OCI-LY7 (cell line): Measurements from ENCODE around the gene SNN. TPM values are rescaled to one million over a fixed set of nuclear protein-coding genes. Genes with fewer than 3 reads are reported as not detected.

Source experiments
- BruUV-seq: library from RNA; stranded (reverse); fragments of 400-500 nt; replicated peaks from 2 replicates; lab custom pipeline; 2021; lab: Mats Ljungman, UMichigan
- CTCF ChIA-PET: fragments of 300-600 bp; sonication (Branson Sonifier 250); formaldehyde crosslinking; loops from one replicate; lab custom pipeline; 2022; ENCODE audit warnings: antibody characterized with exemption; ENCODE audit not compliant: unreplicated experiment; lab: Charles Lee
- POLR2A ChIA-PET: fragments of 300-600 bp; sonication (Branson Sonifier 250); formaldehyde crosslinking; loops from one replicate; lab custom pipeline; 2022; ENCODE audit warnings: antibody characterized with exemption; lab: Charles Lee
- DNase-seq: peaks from one replicate; pipeline ENCODE4 v3.0.0-alpha.2; 2015; ENCODE audit warnings: low spot score
- H2AFZ ChIP-seq: fragments of 200-600 bp; sonication (generic), shearing (Covaris generic); 2 replicates; pipeline ENCODE4 v1.6.1; 2014; ENCODE audit warnings: mild to moderate bottlenecking, antibody characterized with exemption, low read length, moderate library complexity
- H3K27ac ChIP-seq: fragments of 200-600 bp; sonication (generic); 2 replicates; pipeline ENCODE4 v1.5.1; 2014; ENCODE audit warnings: mixed run types, low read depth, mild to moderate bottlenecking, moderate library complexity, low read length, inconsistent platforms; ENCODE audit not compliant: poor library complexity, severe bottlenecking
- H3K36me3 ChIP-seq: fragments of 200-600 bp; sonication (generic); 2 replicates; pipeline ENCODE4 v1.6.1; 2014; ENCODE audit warnings: mild to moderate bottlenecking, antibody characterized with exemption, low read length, moderate library complexity, mixed read lengths; ENCODE audit not compliant: insufficient read depth
- H3K4me1 ChIP-seq: fragments of 200-600 bp; sonication (generic); 2 replicates; pipeline ENCODE4 v1.5.1; 2014; ENCODE audit warnings: mild to moderate bottlenecking, low read length; ENCODE audit not compliant: insufficient read depth, poor library complexity, severe bottlenecking
- H3K4me2 ChIP-seq: fragments of 200-600 bp; sonication (generic); 2 replicates; pipeline ENCODE4 v1.6.1; 2014; ENCODE audit warnings: mild to moderate bottlenecking, low read length
- H3K4me3 ChIP-seq: fragments of 200-600 bp; sonication (generic); 2 replicates; pipeline ENCODE4 v1.5.1; 2014; ENCODE audit warnings: mild to moderate bottlenecking, low read depth, low read length; ENCODE audit not compliant: poor library complexity, severe bottlenecking
- H3K79me2 ChIP-seq: fragments of 200-600 bp; sonication (generic); 2 replicates; pipeline ENCODE4 v1.6.1; 2016; ENCODE audit warnings: low read depth, mild to moderate bottlenecking, low read length, moderate library complexity, mixed read lengths; ENCODE audit not compliant: insufficient read depth
- H3K9me2 ChIP-seq: fragments of 200-600 bp; sonication (generic); 2 replicates; pipeline ENCODE4 v1.6.1; 2016; ENCODE audit warnings: mild to moderate bottlenecking, low read length, mixed read lengths; ENCODE audit not compliant: insufficient read depth
- H3K9me3 ChIP-seq: fragments of 200-600 bp; sonication (generic); 2 replicates; pipeline ENCODE4 v1.6.1; 2014; ENCODE audit warnings: mild to moderate bottlenecking, mixed run types, low read length, mixed read lengths
- H4K20me1 ChIP-seq: fragments of 200-600 bp; sonication (generic); 2 replicates; pipeline ENCODE4 v1.6.1; 2014; ENCODE audit warnings: mild to moderate bottlenecking, antibody characterized with exemption, low read length, moderate library complexity, mixed read lengths; ENCODE audit not compliant: insufficient read depth
- EZH2phosphoT487 ChIP-seq: fragments of 200-600 bp; sonication (generic); IDR thresholded peaks from 2 replicates; pipeline ENCODE4 v1.6.1; 2018; ENCODE audit warnings: low read depth, borderline replicate concordance, mild to moderate bottlenecking, mixed run types, antibody characterized with exemption, low read length, moderate library complexity, mixed read lengths
- intact Hi-C: fragments of 100-400 bp; cut with micrococcal nuclease; formaldehyde crosslinking; loops from one replicate; pipeline ENCODE4 v1.10.0; 2022; ENCODE audit not compliant: unreplicated experiment
- total RNA-seq, 2 experiments: library from RNA; depleted of rRNA in 1 of 2; stranded (reverse); fragments of >200 nt in 1 of 2; shearing (Covaris generic) in 1 of 2; gene quantifications; 2 replicates each; pipeline ENCODE4 v1.2.3, GENCODE V29; 2014 to 2022
- TF ChIP-seq, protein P1 (sequence below): fragments of 200-600 bp; sonication (generic); conservative IDR thresholded peaks from 2 replicates; pipeline ENCODE4 v1.5.1; 2014; ENCODE audit warnings: mild to moderate bottlenecking, antibody characterized with exemption, low read length, moderate library complexity, mixed read lengths

Gene SNN
- total RNA-seq, 2 experiments from 2014 or later = 27.8 to 31.8 TPM

DNA sequence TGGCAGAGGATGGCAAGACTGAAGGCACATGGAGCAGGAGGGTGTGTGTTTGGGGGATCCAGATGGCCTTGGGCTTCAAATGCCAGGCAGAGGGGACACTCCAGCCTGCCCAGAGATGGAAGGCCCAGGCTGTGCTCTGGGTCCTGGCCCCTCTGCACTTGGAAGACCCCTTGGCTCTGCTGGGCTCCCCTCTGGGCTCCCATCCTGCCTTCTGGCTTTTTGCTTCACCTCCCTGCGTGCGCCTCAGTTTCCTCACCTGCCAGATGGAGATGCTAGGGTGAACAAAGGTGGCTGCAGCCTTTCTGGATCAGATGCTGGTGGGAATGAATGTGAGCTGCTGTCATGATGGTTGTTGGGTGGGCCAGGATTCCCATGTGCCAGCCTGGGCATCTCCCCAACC lies 3.0 kb downstream of the SNN start:
- CTCF ChIA-PET = no interaction called here
- Histone ChIP-seq H3K27ac (peak overlapping the region; percentile 58), H2AFZ (no peak overlapping the region), H3K9me3 (no peaks in the 10 kb centered on the region), H3K4me1 (peaks cover 85% of the 10 kb centered on the region), H3K4me2 (peak overlapping the region; percentile 93), H3K36me3 (peaks cover 13% of the 10 kb centered on the region; the same call in 1 of the 2 replicates), H3K4me3 (peak overlapping the region; percentile 87), H3K9me2 (no peaks in the 10 kb centered on the region), H4K20me1 (peaks cover 5% of the 10 kb centered on the region; the same call in 1 of the 2 replicates), H3K79me2 (peaks cover 51% of the 10 kb centered on the region)
- no TSS peak for BruUV-seq
- POLR2A ChIA-PET = interaction anchor here (0.6 to 1.2 kb wide), 2 partner anchors 17 to 593 kb away, joined by 3 read pairs; no protein-coding TSS in a partner anchor
- TF ChIP-seq EZH2phosphoT487 = no peak
- TF ChIP-seq, protein P1, sequence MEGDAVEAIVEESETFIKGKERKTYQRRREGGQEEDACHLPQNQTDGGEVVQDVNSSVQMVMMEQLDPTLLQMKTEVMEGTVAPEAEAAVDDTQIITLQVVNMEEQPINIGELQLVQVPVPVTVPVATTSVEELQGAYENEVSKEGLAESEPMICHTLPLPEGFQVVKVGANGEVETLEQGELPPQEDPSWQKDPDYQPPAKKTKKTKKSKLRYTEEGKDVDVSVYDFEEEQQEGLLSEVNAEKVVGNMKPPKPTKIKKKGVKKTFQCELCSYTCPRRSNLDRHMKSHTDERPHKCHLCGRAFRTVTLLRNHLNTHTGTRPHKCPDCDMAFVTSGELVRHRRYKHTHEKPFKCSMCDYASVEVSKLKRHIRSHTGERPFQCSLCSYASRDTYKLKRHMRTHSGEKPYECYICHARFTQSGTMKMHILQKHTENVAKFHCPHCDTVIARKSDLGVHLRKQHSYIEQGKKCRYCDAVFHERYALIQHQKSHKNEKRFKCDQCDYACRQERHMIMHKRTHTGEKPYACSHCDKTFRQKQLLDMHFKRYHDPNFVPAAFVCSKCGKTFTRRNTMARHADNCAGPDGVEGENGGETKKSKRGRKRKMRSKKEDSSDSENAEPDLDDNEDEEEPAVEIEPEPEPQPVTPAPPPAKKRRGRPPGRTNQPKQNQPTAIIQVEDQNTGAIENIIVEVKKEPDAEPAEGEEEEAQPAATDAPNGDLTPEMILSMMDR = no peak
- no peak for DNase-seq
- intact Hi-C loops = no loop called here

DNA sequence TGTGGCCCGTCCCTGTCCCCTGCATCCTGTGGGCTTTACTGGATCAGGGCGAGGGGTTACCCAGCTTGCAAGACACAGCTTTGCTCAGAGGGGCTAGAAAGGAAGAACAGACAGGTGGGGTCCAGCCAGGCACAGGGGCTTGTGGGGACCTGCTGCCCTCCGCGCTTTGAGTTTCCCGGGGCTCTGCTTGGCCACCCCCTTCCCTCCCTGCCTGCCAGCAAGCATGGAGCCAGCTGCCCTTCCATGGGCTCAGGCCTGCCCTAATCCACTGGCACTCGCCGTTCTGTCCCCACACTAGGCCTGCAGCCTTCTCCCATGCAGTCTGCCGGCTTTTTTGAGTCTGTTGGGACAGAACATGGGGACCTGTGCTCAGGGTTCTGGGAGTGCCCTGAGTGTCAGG lies 3.4 kb downstream of the SNN start:
- intact Hi-C loops = no loop called here
- Histone ChIP-seq H3K4me3 (peak overlapping the region; percentile 87), H2AFZ (no peak overlapping the region), H3K4me2 (peak overlapping the region; percentile 93), H3K79me2 (peaks cover 51% of the 10 kb centered on the region), H3K9me2 (no peaks in the 10 kb centered on the region), H3K36me3 (peaks cover 17% of the 10 kb centered on the region), H3K4me1 (peaks cover 85% of the 10 kb centered on the region), H3K9me3 (no peaks in the 10 kb centered on the region), H3K27ac (peak overlapping the region; percentile 58), H4K20me1 (peaks cover 5% of the 10 kb centered on the region; the same call in 1 of the 2 replicates)
- DNase-seq = no peak
- POLR2A ChIA-PET = interaction anchor here (1.2 kb wide), 1 partner anchor 17 kb away, joined by 3 read pairs; no protein-coding TSS in a partner anchor
- TF ChIP-seq, protein P1 = no peak
- TF ChIP-seq EZH2phosphoT487 = no peak
- CTCF ChIA-PET = no interaction called here
- no TSS peak for BruUV-seq
